Neural progenitor cell (in vitro differentiated cells): ENCODE results near the gene LRRC25.

ENCODE experiments used
- EZH2phosphoT487 ChIP-seq: fragments of 200-600 bp; sonication (generic); IDR thresholded peaks from 2 replicates; pipeline ENCODE4 v1.6.1; 2017; ENCODE audit warnings: antibody characterized with exemption
- TF ChIP-seq, protein P1 (sequence below): fragments of 200-600 bp; sonication (generic); IDR thresholded peaks from 2 replicates; pipeline ENCODE4 v1.5.1; 2017; ENCODE audit warnings: antibody characterized with exemption, mild to moderate bottlenecking

- TF ChIP-seq EZH2phosphoT487: no peak
- TF ChIP-seq, protein P1, sequence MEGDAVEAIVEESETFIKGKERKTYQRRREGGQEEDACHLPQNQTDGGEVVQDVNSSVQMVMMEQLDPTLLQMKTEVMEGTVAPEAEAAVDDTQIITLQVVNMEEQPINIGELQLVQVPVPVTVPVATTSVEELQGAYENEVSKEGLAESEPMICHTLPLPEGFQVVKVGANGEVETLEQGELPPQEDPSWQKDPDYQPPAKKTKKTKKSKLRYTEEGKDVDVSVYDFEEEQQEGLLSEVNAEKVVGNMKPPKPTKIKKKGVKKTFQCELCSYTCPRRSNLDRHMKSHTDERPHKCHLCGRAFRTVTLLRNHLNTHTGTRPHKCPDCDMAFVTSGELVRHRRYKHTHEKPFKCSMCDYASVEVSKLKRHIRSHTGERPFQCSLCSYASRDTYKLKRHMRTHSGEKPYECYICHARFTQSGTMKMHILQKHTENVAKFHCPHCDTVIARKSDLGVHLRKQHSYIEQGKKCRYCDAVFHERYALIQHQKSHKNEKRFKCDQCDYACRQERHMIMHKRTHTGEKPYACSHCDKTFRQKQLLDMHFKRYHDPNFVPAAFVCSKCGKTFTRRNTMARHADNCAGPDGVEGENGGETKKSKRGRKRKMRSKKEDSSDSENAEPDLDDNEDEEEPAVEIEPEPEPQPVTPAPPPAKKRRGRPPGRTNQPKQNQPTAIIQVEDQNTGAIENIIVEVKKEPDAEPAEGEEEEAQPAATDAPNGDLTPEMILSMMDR: no peak
Observed at GRCh38 chr19:18406749-18407148, 9.3 kb upstream of the LRRC25 start.
